ENCODE results near the gene GALP.

GRCh38 chr19:56177564-56178243, 1.9 kb downstream of the GALP start:
- TF ChIP-seq, protein P1, sequence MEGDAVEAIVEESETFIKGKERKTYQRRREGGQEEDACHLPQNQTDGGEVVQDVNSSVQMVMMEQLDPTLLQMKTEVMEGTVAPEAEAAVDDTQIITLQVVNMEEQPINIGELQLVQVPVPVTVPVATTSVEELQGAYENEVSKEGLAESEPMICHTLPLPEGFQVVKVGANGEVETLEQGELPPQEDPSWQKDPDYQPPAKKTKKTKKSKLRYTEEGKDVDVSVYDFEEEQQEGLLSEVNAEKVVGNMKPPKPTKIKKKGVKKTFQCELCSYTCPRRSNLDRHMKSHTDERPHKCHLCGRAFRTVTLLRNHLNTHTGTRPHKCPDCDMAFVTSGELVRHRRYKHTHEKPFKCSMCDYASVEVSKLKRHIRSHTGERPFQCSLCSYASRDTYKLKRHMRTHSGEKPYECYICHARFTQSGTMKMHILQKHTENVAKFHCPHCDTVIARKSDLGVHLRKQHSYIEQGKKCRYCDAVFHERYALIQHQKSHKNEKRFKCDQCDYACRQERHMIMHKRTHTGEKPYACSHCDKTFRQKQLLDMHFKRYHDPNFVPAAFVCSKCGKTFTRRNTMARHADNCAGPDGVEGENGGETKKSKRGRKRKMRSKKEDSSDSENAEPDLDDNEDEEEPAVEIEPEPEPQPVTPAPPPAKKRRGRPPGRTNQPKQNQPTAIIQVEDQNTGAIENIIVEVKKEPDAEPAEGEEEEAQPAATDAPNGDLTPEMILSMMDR (IDR thresholded peaks at IDR 0.05; ENCODE audit: low read depth, low read length), result no peak
- TF ChIP-seq POLR2A (IDR thresholded peaks at IDR 0.05; ENCODE audit: extremely low read depth, insufficient read length), result no peak

Measured in NB4 (cell line).